Esophagus muscularis mucosa (tissue), 4 donors: ENCODE data around the gene BPGM. TPM values are rescaled to one million over a fixed set of nuclear protein-coding genes. Genes with fewer than 3 reads are reported as not detected.

Experiments used
- DNase-seq: peaks from one replicate; pipeline ENCODE4 v3.0.0-alpha.2; 2017; ENCODE audit errors: extremely low spot score
- H3K27ac ChIP-seq, 4 donors: fragments of 200-600 bp; sonication (generic); replicated peaks in 1 of 4; 1 replicate in 3 of 4; 2 replicates in 1 of 4; pipeline ENCODE4 v1.5.1; 2016 to 2019; ENCODE audit warnings: mild to moderate bottlenecking in 1 of 4
- H3K27me3 ChIP-seq, 4 donors: fragments of 200-600 bp; sonication (generic); one replicate each; pipeline versions ENCODE4 v1.5.1 to v1.6.0; 2016 to 2019
- H3K36me3 ChIP-seq, 4 donors: fragments of 200-600 bp; sonication (generic); one replicate each; pipeline ENCODE4 v1.5.1; 2016 to 2019
- H3K4me1 ChIP-seq, 4 donors: fragments of 200-600 bp; sonication (generic); one replicate each; pipeline ENCODE4 v1.5.1; 2016 to 2019
- H3K4me3 ChIP-seq, 4 donors: fragments of 200-600 bp; sonication (generic); 1 replicate in 2 of 4; 2 replicates in 2 of 4; pipeline ENCODE4 v1.5.1; 2016 to 2019; ENCODE audit warnings: mild to moderate bottlenecking in 4 of 4, moderate library complexity in 1 of 4
- H3K9me3 ChIP-seq, 4 donors: fragments of 200-600 bp; sonication (generic); 1 replicate in 3 of 4; 2 replicates in 1 of 4; pipeline ENCODE4 v1.5.1; 2016 to 2019
- CTCF ChIP-seq, 3 experiments: fragments of 200-600 bp in 2 of 3; fragments of 450-650 bp in 1 of 3; sonication (generic) in 2 of 3; IDR thresholded peaks; one replicate each; pipeline ENCODE4 v1.5.1; 2017 to 2019; ENCODE audit warnings: antibody characterized with exemption in 3 of 3, mild to moderate bottlenecking in 2 of 3, moderate library complexity in 1 of 3
- EP300 ChIP-seq: sonication (generic); formaldehyde crosslinking; IDR thresholded peaks from one replicate; pipeline ENCODE4 v1.6.1; 2017; ENCODE audit warnings: antibody characterized with exemption
- POLR2A ChIP-seq: fragments of 450-650 bp; IDR thresholded peaks from one replicate; pipeline ENCODE4 v1.6.1; 2017; ENCODE audit warnings: antibody characterized with exemption, moderate library complexity, mild to moderate bottlenecking, low read depth
- POLR2AphosphoS5 ChIP-seq, 2 donors: sonication (generic); formaldehyde crosslinking; IDR thresholded peaks; one replicate each; pipeline ENCODE4 v1.6.1; 2017; ENCODE audit warnings: antibody characterized with exemption in 2 of 2
- WGBS: methylation state at CpG from one replicate; pipeline ENCODE4 v1.1.5; 2018; 5-methylcytosine and 5-hydroxymethylcytosine counted together
- intact Hi-C: fragments of 100-400 bp; cut with DNase I; formaldehyde crosslinking; loops from one replicate; pipeline ENCODE4 v1.15.1; 2023
- total RNA-seq, 4 donors: library from RNA; depleted of rRNA; stranded (reverse); fragments of >200 nt; gene quantifications; one replicate each; pipeline versions ENCODE4 v1.1.0 to v1.2.1, GENCODE V29; 2016

Gene BPGM
- total RNA-seq, 4 donors from 2014 or later: 19.1 to 29.4 (median 22.7) TPM

DNA sequence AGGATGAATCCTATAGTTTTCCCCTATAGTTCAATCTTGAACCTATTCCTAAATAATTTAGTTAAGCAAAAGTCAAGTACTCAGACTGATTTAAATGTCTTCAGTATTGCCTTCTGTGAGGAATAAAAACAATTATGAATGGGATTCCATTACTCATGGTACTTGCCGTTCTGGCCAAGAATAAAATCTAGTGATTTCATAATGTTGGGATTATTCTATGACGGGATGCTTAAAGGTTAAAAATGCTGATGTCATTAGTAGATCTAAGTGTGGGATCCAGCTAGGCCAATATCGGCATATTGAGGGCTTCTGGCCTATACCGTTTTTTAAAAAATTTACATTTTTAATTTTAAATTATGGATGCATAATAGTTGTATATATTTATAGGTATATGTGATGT is 5.3 kb downstream of the BPGM start:
- H3K27me3 ChIP-seq: no peaks in the 10 kb centered on the region
- no peak for DNase-seq
- peaks cover 0 to 28% (median 21%) of the 10 kb centered on the region in 4 donors for H3K4me1 ChIP-seq
- H3K4me3 ChIP-seq: no peak overlapping the region
- H3K36me3 ChIP-seq: no peaks in the 10 kb centered on the region
- TF ChIP-seq EP300 (no peak), CTCF (IDR thresholded peaks at IDR 0.05) (no peak), POLR2AphosphoS5 (IDR thresholded peaks at IDR 0.05) (no peak), POLR2A (no peak)
- no peak overlapping the region for H3K27ac ChIP-seq
- intact Hi-C loops: no loop called here
- H3K9me3 ChIP-seq: no peaks in the 10 kb centered on the region
- 87% methylated on average over 4 of the region's 4 CpGs for WGBS

GRCh38 chr7:134654104-134654775 is 7.6 kb downstream of the BPGM start:
- no peak for DNase-seq
- no peak overlapping the region for H3K4me3 ChIP-seq
- 42% methylated on average over 4 of the region's 4 CpGs for WGBS
- H3K4me1 ChIP-seq: peaks cover 0 to 7% (median 4%) of the 10 kb centered on the region in 4 donors
- intact Hi-C loops: no loop called here
- no peak overlapping the region for H3K27ac ChIP-seq
- H3K27me3 ChIP-seq: no peaks in the 10 kb centered on the region
- H3K36me3 ChIP-seq: no peaks in the 10 kb centered on the region
- H3K9me3 ChIP-seq: no peaks in the 10 kb centered on the region
- TF ChIP-seq EP300: no peak

DNA sequence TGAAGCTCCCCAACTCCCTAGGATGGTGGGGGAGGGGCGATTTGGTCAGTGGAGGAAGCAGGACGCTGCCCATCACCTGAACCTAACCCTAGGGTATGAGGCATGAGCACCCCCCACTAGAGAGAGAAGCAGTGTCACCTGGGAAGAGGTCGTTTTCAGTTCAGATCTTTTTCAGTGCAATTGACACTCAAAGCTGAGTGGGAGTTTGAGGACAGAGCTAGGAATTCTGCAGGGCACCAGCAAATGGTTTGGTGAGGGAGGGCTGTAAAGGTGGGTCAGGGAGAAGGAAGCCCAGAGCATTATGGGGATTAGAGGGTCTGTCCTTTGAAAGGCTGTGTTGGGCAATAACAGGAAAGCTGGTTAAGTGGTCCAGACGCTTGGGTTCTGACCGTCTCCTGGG is 10.9 kb downstream of the BPGM start:
- Histone ChIP-seq H3K27me3 (no peaks in the 10 kb centered on the region), H3K36me3 (peaks cover 0 to 11% (median 9%) of the 10 kb centered on the region in 4 donors), H3K9me3 (no peaks in the 10 kb centered on the region), H3K27ac (no peak overlapping the region), H3K4me3 (no peak overlapping the region), H3K4me1 (peaks cover 0 to 6% (median 0%) of the 10 kb centered on the region in 4 donors)
- intact Hi-C loops: no loop called here
- TF ChIP-seq POLR2AphosphoS5 (IDR thresholded peaks at IDR 0.05) (no peak), CTCF (IDR thresholded peaks at IDR 0.05) (no peak), EP300 (no peak), POLR2A (no peak)
- WGBS: 68% methylated on average over 5 of the region's 5 CpGs
- no peak for DNase-seq

GRCh38 chr7:134660242-134660785 is 13.7 kb downstream of the BPGM start:
- Histone ChIP-seq H3K36me3 (peaks cover 0 to 15% (median 12%) of the 10 kb centered on the region in 4 donors), H3K27ac (no peak overlapping the region), H3K4me3 (no peak overlapping the region), H3K9me3 (no peaks in the 10 kb centered on the region), H3K4me1 (peaks cover 0 to 6% (median 0%) of the 10 kb centered on the region in 4 donors), H3K27me3 (no peaks in the 10 kb centered on the region)
- WGBS: 94% methylated on average over 7 of the region's 7 CpGs
- intact Hi-C loops: no loop called here
- DNase-seq: no peak
- TF ChIP-seq EP300: no peak
- TF ChIP-seq POLR2AphosphoS5 (IDR thresholded peaks at IDR 0.05): no peak
- TF ChIP-seq CTCF (IDR thresholded peaks at IDR 0.05): no peak
- no peak for TF ChIP-seq POLR2A

DNA sequence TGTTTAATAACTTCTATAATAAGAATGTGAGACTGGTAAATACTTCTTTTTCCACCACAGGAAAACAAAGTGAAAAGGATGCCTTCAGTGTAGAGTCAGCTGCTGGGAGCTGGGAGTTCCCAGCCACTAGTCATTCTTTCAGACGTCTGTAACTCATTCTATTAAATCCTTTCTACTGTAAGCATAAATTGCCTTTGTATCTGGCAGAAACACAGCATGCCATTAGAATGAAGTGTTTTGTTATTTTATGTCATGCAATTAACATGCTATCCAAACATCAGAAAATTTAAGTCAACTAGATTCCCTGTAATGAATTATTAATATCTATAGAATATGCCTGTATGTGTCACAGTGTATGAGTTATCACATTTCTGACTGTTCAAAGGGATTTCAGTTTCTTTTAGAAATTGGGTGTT is 14.3 kb downstream of the BPGM start:
- intact Hi-C loops: no loop called here

More for the DNA sequence above, 14.3 kb downstream of the BPGM start:
- 19% methylated on average over 1 of the region's 1 CpG for WGBS
- H3K4me3 ChIP-seq: no peak overlapping the region
- peaks cover 0 to 6% (median 0%) of the 10 kb centered on the region in 4 donors for H3K4me1 ChIP-seq
- H3K36me3 ChIP-seq: peaks cover 0 to 15% (median 12%) of the 10 kb centered on the region in 4 donors
- no peak for TF ChIP-seq CTCF (IDR thresholded peaks at IDR 0.05)
- no peak for TF ChIP-seq POLR2A
- no peak for TF ChIP-seq EP300
- no peak for TF ChIP-seq POLR2AphosphoS5 (IDR thresholded peaks at IDR 0.05)
- H3K27ac ChIP-seq: no peak overlapping the region
- no peaks in the 10 kb centered on the region for H3K27me3 ChIP-seq
- DNase-seq: no peak
- H3K9me3 ChIP-seq: no peaks in the 10 kb centered on the region
